GM18858 (cell line): ENCODE measurements around the gene SNX7.

Source experiments
- ATAC-seq: cut with Tn5 transposase; IDR thresholded peaks from one replicate; pipeline ENCODE4 v1.9.1; 2021; ENCODE audit not compliant: unreplicated experiment

The SNX7 gene

GRCh38 chr1:98661544-98662355 lies at the start of gene SNX7:
Gene SNX7, plus strand, starts transcription at chr1:98661721. Its CDS starts 11 bp downstream, at chr1:98661732.
- peak; percentile 50 for ATAC-seq

DNA sequence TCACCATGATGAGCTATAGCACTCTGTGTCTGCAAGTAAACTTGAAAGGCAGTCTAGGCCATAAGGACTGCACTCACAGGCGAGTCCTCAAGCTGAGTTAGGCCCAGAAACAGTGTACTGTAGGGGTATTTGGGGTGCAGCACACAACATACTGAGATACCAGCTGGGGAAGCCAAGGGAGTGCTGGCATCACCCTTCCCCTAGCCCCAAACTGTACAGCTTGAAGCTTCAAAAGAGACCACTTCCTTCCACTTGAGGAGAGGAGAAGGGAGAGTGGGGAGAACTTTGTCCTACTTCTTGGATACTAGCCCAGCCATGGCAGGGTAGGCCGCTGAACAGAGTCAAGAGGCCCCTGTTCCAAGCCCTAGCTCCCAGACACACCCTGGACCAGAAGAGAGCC lies 24.2 kb upstream of the SNX7 start:
- no peak for ATAC-seq

- no peak for ATAC-seq
These were observed 23.3 kb upstream of the SNX7 start for GRCh38 chr1:98638185-98638584.

DNA sequence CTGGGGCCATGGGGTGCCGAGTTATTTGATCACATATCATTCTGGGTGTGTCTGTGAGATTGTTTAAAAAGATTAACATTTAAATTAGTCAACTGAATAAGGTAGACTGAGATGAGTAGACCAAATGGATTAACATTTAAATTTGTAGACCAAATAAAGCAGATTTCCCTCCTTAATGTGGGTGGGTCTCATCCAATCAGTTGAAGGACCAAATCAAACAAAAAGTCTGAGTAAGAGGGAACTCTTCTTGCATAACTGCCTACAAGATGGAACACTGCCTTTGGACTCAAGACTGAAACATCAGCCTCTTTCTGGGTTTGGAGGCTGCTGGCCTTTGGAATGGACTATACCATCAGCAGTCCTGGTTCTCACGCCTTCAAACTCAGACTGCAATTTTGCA lies 17.0 kb upstream of the SNX7 start:
- ATAC-seq, result no peak

GRCh38 chr1:98651116-98651632 lies 10.3 kb upstream of the SNX7 start:
- ATAC-seq, result no peak

DNA sequence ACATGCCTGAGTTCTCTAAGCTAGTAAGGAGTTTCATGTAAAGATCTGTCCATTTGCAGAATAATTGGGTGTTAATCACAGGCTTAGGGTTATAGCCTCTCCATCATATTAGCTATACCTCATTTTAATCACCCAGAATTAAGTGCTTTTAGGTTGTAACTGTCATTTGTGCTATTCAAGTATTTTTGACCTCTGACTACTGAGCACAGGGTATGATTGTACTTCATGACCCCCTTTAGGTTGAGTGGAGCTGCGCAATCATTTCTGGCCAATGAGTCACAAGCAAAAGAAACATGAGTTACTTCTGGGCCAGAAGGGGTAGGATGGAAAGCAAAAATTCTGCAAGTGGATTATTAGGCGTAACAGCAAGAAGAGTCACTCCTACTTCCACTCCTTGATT lies 8.4 kb upstream of the SNX7 start:
- no peak for ATAC-seq

GRCh38 chr1:98659879-98660278 lies 1.6 kb upstream of the SNX7 start:
- ATAC-seq, result no peak

- no peak for ATAC-seq
These were observed 479 bp upstream of the SNX7 start for GRCh38 chr1:98660940-98661543.

- ATAC-seq, result no peak
These were observed 792 bp downstream of the SNX7 start for GRCh38 chr1:98662356-98662670.

DNA sequence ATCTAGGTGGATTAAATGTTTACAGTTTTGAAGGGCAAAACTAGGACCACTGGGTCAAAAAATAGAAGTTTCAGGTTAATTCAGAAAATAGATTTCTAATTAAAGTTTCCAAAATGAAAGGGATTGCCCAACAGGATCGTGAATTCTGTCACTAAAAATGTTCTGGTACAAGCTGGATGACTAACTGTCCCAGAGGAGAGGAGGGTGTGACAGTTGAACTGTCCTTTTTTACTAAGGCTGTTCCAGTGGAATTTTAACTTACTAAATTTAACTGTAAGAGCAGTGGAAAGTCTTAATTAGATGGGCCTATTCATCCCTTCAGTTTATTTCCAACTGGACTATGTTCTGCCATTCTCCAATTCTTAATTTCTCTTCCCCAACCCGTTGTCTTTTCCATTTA lies 7.2 kb downstream of the SNX7 start:
- no peak for ATAC-seq

DNA sequence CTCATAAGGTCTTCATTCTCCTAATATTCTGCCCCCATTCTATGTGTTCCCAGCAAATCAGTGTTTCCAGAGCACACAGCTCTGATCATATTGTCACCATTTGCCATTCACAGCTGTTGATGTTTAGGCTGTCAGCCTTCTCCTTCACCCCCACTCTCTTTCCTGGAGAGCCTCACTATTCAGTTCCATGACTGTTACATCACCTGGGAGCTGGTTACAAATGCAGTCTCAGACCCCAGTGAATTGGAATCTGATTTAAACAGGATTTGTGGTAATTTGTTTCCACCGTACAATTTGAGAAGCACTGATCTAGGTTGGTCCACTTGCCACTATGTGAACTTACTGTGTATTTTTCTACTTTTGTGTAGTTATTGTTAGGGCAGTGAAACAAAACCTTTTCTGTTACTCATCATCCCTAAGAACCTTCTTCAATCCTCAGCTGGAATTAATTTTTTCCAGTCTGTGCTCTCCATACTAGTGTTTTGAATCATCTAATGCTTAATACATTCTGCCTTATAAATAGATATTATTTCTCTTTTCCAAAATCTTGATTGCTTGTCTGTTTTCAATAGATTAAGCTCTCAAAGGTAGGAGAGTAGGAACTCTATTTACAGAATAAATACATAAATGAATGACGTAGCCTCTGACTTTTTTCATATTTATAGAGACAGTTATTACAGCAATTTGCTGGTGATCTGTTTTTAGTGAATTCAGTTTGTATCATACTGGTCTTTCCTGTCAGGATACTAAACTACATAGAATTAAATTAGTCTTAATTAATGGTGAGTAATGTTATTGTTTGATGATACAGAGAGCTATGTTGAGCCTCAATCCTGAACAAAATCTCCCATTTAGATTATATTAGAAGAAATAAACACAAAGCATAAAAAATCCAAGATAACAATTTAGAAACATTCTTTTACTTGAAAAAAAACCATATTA lies 8.1 kb downstream of the SNX7 start:
- ATAC-seq, result no peak

- no peak for ATAC-seq
These were observed 10.7 kb downstream of the SNX7 start for GRCh38 chr1:98672189-98672588.

DNA sequence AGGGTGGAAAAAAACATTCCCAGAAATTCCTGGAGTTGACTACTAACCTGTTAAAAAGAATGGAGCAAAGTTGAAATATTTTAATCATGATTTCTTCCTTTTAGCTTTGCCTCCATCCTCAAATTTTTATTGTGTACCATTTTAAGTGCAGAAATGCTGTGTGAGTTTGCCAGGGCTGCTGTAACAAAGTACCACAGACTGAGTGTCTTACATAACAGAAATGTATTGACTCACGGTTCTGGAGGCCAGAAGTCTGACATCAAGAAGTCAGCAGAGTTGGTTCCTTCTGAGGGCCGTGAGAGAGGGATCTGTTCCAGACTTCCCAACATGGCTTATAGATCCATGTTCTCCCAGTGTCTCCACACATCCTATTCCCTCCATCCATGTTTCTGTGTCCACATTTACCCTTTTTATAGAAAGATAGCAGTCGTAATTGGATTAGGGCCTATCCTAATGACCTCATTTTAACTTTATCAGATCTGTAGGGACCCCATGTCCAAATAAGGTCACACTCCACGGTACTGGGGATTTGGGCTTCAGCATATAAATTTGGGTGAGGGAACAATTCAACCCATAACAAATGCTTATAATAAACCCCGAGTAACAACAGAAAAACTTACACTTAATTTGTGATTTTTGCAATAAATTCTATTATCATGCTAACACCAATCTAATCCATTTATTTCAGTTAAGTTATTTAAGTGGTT lies 12.7 kb downstream of the SNX7 start:
- ATAC-seq, result no peak

GRCh38 chr1:98675282-98675681 lies 13.8 kb downstream of the SNX7 start:
- no peak for ATAC-seq

GRCh38 chr1:98677288-98677687 lies 15.8 kb downstream of the SNX7 start:
- no peak for ATAC-seq

DNA sequence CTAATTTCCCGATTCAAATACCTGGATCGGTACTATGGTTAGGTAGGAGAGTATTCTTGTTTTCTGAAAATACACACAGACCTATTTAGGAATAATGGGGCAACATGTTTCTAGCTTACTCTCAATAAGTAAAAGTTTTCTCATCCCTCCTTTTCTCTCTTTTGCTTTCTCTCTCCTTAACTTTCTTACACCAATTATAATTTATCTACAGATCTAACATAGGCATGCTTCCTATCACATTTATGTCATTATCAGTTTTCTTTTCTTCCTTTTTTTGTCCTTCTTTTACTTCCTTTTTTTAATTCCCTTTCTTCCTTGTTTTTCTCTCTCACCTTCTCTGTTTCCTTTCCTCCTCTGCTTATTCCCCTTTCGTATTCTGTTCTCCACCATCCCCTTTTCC lies 20.3 kb downstream of the SNX7 start:
- no peak for ATAC-seq

- no peak for ATAC-seq
These were observed 26.7 kb downstream of the SNX7 start for GRCh38 chr1:98688110-98688739.

DNA sequence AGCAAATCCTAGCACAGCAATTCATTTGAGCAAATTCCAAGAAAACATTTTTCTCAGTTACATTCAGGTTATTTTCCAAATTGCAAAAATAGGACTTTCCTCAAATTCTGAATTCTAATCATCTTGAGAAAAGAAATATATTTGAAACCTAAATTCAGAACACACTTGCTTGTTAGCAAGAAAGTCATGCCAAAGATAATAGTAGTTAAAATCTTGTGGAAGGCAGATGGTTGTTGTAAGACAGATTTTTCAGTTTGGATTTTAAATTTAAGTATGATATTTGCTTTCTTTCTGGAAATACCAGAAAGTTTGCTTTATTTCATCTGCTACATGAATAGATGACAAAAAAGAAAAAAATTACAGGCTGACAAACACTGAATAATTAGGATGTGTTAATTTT lies 29.1 kb downstream of the SNX7 start:
- ATAC-seq, result no peak

DNA sequence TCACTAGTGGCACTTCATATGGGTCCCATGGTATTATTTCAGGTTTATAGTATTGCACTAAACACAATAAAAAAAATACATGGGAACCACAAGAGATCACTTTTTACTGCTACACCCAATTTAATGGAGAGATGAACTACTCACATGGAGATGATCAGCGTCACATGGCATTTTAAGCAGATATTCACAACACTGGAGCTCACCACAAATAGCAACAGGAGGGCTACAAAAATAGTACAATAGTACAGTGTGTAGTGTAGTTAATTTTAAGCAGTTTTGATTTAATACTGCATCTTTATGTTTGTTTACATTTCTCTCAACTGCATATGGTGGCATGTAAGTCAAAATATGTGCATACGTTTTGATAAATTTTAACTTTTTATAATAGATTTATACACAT lies 31.0 kb downstream of the SNX7 start:
- ATAC-seq, result no peak

- ATAC-seq, result no peak
These were observed 31.9 kb downstream of the SNX7 start for GRCh38 chr1:98693385-98693784.
